NCI-H1092 treated with DMSO at 0.1 percent for 48 hours (cell line): ENCODE results near the gene SUSD1.

ENCODE experiments used
- DNase-seq: peaks from one replicate; lab custom pipeline; 2025; lab: John Stamatoyannopoulos, UW

Gene SUSD1

DNA sequence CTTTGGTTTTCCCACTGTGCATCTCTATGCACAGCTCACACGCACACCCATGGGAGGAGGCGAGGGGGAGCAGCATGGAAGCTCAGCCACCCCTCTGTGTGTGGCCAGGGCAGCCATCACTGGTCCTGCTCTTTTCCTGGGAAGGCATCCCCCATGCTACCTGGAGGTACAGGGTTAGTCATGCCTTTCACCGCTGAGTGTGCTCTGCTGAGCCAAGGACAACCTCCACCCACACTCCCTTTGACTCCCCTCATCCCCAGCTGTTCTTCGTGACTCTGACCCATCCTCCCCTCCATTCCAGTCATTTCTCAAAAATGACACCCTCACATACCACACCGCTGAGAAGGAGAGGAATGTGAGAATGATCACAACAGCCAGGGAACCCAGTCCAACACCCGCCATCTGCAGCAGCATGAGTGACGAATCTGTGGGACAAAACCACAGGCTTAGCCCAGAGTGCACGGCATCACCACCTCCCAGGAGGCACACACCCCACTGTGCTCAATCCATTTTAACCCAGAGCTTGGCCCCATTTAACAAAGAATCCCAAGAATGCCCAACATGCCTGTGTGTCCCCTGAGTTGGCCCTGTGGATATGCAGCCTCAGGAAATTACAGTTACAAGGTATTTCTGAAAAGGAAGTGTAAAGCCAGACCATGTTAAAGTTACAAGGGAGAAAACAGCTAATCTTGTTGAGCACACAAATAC, 133.4 kb downstream of the SUSD1 start:
- no peak for DNase-seq

GRCh38 chr9:112041199-112041535, 133.9 kb downstream of the SUSD1 start:
- no peak for DNase-seq

DNA sequence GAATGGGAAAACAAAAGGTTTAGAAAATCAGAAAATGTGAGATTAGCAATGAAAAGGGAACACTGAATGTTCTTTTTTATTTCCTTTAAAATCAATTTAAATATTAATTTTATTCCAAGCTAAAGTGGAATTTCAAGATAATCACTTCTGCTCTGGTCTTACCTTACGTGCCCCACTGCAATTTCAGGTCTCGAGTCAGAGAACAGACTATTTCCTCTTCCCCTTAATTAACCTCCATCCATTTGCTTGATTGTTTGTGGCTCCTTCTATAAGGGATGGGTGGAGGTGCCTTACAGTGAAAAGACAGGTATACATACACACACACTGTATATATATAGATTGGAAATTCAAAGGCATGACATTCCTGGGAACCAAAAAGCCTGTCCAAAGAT, 137.1 kb downstream of the SUSD1 start:
- no peak for DNase-seq

GRCh38 chr9:112037281-112038016, 137.6 kb downstream of the SUSD1 start:
- DNase-seq: no peak

GRCh38 chr9:112035166-112035826, 139.8 kb downstream of the SUSD1 start:
- no peak for DNase-seq

- DNase-seq: no peak
Observed at GRCh38 chr9:112034216-112034611, 140.9 kb downstream of the SUSD1 start.

- DNase-seq: no peak
Observed at GRCh38 chr9:112033237-112034215, 141.6 kb downstream of the SUSD1 start.

DNA sequence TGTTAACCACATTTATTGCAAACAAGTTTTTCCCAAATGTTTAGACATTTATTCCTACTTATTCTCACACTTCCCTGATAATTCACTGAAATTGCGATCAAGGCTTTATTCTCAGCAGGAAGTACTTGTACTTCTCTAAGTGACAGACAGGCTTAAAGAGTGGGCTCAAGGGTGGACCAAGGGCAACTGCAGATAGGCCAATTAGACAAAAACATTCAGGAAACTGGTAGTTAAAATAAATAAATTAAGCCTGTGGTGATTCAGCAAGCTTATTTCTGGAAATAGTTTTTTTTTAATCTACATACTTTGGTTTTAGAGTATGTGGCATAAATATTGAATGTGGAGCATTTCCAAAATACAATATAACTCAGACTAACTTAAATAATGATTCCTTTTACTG, 142.4 kb downstream of the SUSD1 start:
- no peak for DNase-seq

GRCh38 chr9:112032009-112032408, 143.1 kb downstream of the SUSD1 start:
- no peak for DNase-seq

GRCh38 chr9:112031400-112031799, 143.7 kb downstream of the SUSD1 start:
- DNase-seq: no peak

GRCh38 chr9:112029921-112030444, 145.1 kb downstream of the SUSD1 start:
- no peak for DNase-seq

GRCh38 chr9:112028242-112029221, 146.6 kb downstream of the SUSD1 start:
- DNase-seq: no peak

DNA sequence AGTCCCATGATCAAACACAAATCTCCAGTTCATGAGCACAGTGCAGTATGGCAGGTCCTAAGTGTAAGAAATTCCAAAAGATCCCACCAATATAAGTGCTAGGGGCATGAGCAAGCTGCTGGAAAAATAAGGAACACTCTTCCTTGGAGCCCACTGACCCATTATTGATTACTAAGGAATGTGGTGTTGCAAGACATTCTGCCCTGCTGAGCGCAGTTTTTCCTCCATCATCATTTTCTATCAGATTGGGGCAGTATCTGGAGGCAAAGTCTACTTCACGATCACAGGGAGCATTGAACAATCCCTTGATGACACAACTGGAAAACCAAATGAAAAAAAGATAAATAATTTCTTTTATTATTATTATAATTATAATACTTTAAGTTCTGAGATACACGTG, 149.2 kb downstream of the SUSD1 start:
- no peak for DNase-seq

- DNase-seq: no peak
Observed at GRCh38 chr9:112021742-112022141, 153.4 kb downstream of the SUSD1 start.

DNA sequence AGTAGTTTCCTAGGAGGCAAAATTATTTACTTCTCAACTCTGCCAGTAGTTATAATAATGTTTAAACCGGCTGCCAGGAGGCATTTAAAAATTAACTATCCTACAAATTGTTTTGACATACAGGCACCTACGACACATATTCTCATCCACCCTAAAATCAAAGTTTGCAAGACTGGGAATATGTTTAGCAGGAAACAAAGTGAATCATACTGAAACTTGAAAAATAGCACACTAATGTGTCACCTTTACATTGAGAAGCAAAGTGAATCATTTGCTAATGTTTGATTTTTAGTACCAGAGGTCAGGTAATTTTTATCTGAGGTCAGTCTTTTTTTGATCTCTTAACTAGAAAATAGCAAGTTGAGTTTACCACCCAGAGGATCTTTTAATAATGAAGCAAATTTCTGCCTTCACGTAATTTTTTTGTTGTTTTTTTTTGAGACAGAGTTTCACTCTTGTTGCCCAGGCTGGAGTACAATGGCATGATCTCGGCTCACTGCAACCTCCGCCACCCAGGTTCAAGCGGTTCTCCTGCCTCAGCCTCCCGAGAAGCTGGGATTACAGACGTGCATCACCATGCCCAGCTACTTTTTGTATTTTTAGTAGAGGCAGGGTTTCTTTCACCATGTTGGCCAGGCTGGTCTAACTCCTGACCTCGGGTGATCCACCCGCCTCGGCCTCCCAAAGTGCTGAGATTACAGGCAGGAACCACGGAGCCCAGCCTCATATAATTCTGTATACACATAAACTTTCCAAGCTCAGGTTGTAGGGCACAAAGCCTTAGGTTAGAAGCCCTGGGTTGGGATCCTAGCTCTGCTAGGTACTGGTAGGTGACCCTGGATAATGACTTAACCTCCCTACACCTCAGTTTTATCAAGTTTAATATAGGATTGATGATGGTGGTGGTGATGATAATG, 154.2 kb downstream of the SUSD1 start:
- no peak for DNase-seq

- no peak for DNase-seq
Observed at GRCh38 chr9:112017878-112018277, 157.2 kb downstream of the SUSD1 start.

GRCh38 chr9:112015736-112016135, 159.4 kb downstream of the SUSD1 start:
- no peak for DNase-seq

GRCh38 chr9:112015149-112015548, 159.9 kb downstream of the SUSD1 start:
- DNase-seq: no peak

GRCh38 chr9:112013266-112013665, 161.8 kb downstream of the SUSD1 start:
- DNase-seq: no peak
